WTC11 (cell line): ENCODE data around the gene EPN2. TPM values are rescaled to one million over a fixed set of nuclear protein-coding genes. Genes with fewer than 3 reads are reported as not detected.

Experiments used
- ATAC-seq: fragments of 200-7000 bp; cut with Tn5 transposase; 2 replicates; pipeline ENCODE4 v1.10.0; 2021; ENCODE audit warnings: mild to moderate bottlenecking, moderate library complexity
- CTCF ChIA-PET: fragments of 300-600 bp; sonication (Branson Sonifier 250); formaldehyde crosslinking; loops from one replicate; lab custom pipeline; 2021; ENCODE audit warnings: antibody characterized with exemption; lab: Charles Lee
- POLR2A ChIA-PET: fragments of 350-600 bp; sonication (Branson Sonifier 250); formaldehyde crosslinking; loops from one replicate; lab custom pipeline; 2021; ENCODE audit warnings: antibody characterized with exemption; lab: Charles Lee
- DNase-seq: peaks from one replicate; pipeline ENCODE4 v3.0.0; 2021; ENCODE audit warnings: low spot score
- H3K27ac Mint-ChIP-seq: 2 replicates; pipeline ENCODE4 v1.8.0; 2021; ENCODE audit warnings: mixed read lengths
- H3K27me3 Mint-ChIP-seq: 2 replicates; pipeline ENCODE4 v1.8.0; 2021; ENCODE audit warnings: low read depth, mild to moderate bottlenecking, moderate library complexity, mixed read lengths
- H3K36me3 Mint-ChIP-seq: 2 replicates; pipeline ENCODE4 v1.8.0; 2021; ENCODE audit warnings: mixed read lengths
- H3K4me1 Mint-ChIP-seq: 2 replicates; pipeline ENCODE4 v1.8.0; 2022; ENCODE audit warnings: mixed read lengths
- H3K4me3 Mint-ChIP-seq: 2 replicates; pipeline ENCODE4 v1.8.0; 2021; ENCODE audit warnings: mild to moderate bottlenecking, moderate library complexity, mixed read lengths
- H3K9me3 Mint-ChIP-seq: 2 replicates; pipeline ENCODE4 v1.8.0; 2021; ENCODE audit warnings: mixed read lengths
- FOXP1 ChIP-seq: sonication (generic); formaldehyde crosslinking; IDR thresholded peaks from 2 replicates; pipeline ENCODE4 v1.8.0; 2022; ENCODE audit warnings: missing genetic modification reagents, mild to moderate bottlenecking, moderate library complexity, borderline replicate concordance
- HMGXB4 ChIP-seq: sonication (generic); formaldehyde crosslinking; IDR thresholded peaks from 2 replicates; pipeline ENCODE4 v1.8.1; 2023; ENCODE audit warnings: mild to moderate bottlenecking, moderate library complexity, missing genetic modification reagents
- IRF1 ChIP-seq: sonication (generic); formaldehyde crosslinking; IDR thresholded peaks from 2 replicates; pipeline ENCODE4 v1.8.0; 2023; ENCODE audit warnings: missing genetic modification reagents
- JUN ChIP-seq: sonication (generic); formaldehyde crosslinking; IDR thresholded peaks from 2 replicates; pipeline ENCODE4 v1.8.0; 2023; ENCODE audit warnings: mild to moderate bottlenecking, missing genetic modification reagents
- KAT7 ChIP-seq: sonication (generic); formaldehyde crosslinking; IDR thresholded peaks from 2 replicates; pipeline ENCODE4 v1.8.1; 2023; ENCODE audit warnings: missing genetic modification reagents, mild to moderate bottlenecking, borderline replicate concordance
- MAX ChIP-seq: sonication (generic); formaldehyde crosslinking; IDR thresholded peaks from 2 replicates; pipeline ENCODE4 v1.8.0; 2022; ENCODE audit warnings: mild to moderate bottlenecking, missing genetic modification reagents
- MLX ChIP-seq: sonication (generic); formaldehyde crosslinking; IDR thresholded peaks from 2 replicates; pipeline ENCODE4 v1.8.1; 2023; ENCODE audit warnings: mild to moderate bottlenecking, missing genetic modification reagents, moderate library complexity
- MXD4 ChIP-seq: fragments of 250-450 bp; sonication (Bioruptor Pico); IDR thresholded peaks from 2 replicates; pipeline ENCODE4 v1.8.0; 2021; ENCODE audit warnings: mild to moderate bottlenecking, moderate library complexity, borderline replicate concordance
- MYBL2 ChIP-seq: sonication (generic); formaldehyde crosslinking; IDR thresholded peaks from 2 replicates; pipeline ENCODE4 v1.8.1; 2023; ENCODE audit warnings: mild to moderate bottlenecking, moderate library complexity, missing genetic modification reagents
- RELA ChIP-seq: sonication (generic); formaldehyde crosslinking; IDR thresholded peaks from 2 replicates; pipeline ENCODE4 v1.8.1; 2022; ENCODE audit warnings: missing genetic modification reagents, mild to moderate bottlenecking, borderline replicate concordance
- RORB ChIP-seq: fragments of 250-450 bp; sonication (Bioruptor Pico); IDR thresholded peaks from 2 replicates; pipeline ENCODE4 v1.9.0; 2021; ENCODE audit warnings: mild to moderate bottlenecking
- SOX15 ChIP-seq: fragments of 250-450 bp; sonication (Bioruptor Pico); IDR thresholded peaks from 2 replicates; pipeline ENCODE4 v1.9.0; 2021; ENCODE audit warnings: mild to moderate bottlenecking
- TEAD1 ChIP-seq: sonication (generic); formaldehyde crosslinking; IDR thresholded peaks from 2 replicates; pipeline ENCODE4 v1.8.0; 2022; ENCODE audit warnings: mild to moderate bottlenecking, missing genetic modification reagents
- ZBTB21 ChIP-seq: sonication (generic); formaldehyde crosslinking; IDR thresholded peaks from 2 replicates; pipeline ENCODE4 v1.8.1; 2023; ENCODE audit warnings: mild to moderate bottlenecking, missing genetic modification reagents, borderline replicate concordance
- ZBTB43 ChIP-seq: sonication (generic); formaldehyde crosslinking; IDR thresholded peaks from 2 replicates; pipeline ENCODE4 v1.8.1; 2023; ENCODE audit warnings: mild to moderate bottlenecking, missing genetic modification reagents
- ZNF317 ChIP-seq: sonication (generic); formaldehyde crosslinking; IDR thresholded peaks from 2 replicates; pipeline ENCODE4 v1.8.1; 2023; ENCODE audit warnings: low read depth, mild to moderate bottlenecking, moderate library complexity, missing genetic modification reagents, borderline replicate concordance
- ZNF416 ChIP-seq: fragments of 250-450 bp; sonication (Bioruptor Pico); IDR thresholded peaks from 2 replicates; pipeline ENCODE4 v1.9.0; 2021; ENCODE audit warnings: mild to moderate bottlenecking, inconsistent platforms
- ZNF423 ChIP-seq: fragments of 250-450 bp; sonication (Bioruptor Pico); IDR thresholded peaks from 2 replicates; pipeline ENCODE4 v2.1.2; 2022; ENCODE audit warnings: mild to moderate bottlenecking, moderate library complexity
- total RNA-seq: library from RNA; stranded (reverse); gene quantifications from 3 replicates; pipeline ENCODE4 v1.2.3, GENCODE V29; 2021

The EPN2 gene
- total RNA-seq, 1 experiment from 2014 or later, result 48.8 TPM

GRCh38 chr17:19298569-19299213 is 61.5 kb downstream of the EPN2 start:
- no peaks in the 10 kb centered on the region for H3K36me3 Mint-ChIP-seq
- TF ChIP-seq MXD4 (CRISPR knock-in tag) (no peak), JUN (CRISPR knock-in tag) (no peak)
- POLR2A ChIA-PET, result no interaction called here
- no peaks in the 10 kb centered on the region for H3K9me3 Mint-ChIP-seq
- H3K27me3 Mint-ChIP-seq, result no peaks in the 10 kb centered on the region; the same call in 1 of the 2 replicates
- H3K27ac Mint-ChIP-seq, result no peak overlapping the region
- DNase-seq (no peak), ATAC-seq (no peak)
- H3K4me3 Mint-ChIP-seq, result no peak overlapping the region
- CTCF ChIA-PET, result interaction anchor here (0.8 to 1.6 kb wide), 5 partner anchors 23 to 64 kb away, joined by 3 to 5 read pairs (median 3); partner anchors contain the start of gene B9D1
- H3K4me1 Mint-ChIP-seq, result peaks cover 12% of the 10 kb centered on the region; the same call in 1 of the 2 replicates

- POLR2A ChIA-PET, result no interaction called here
- Mint-ChIP-seq H3K9me3 (no peaks in the 10 kb centered on the region), H3K4me1 (peaks cover 12% of the 10 kb centered on the region; the same call in 1 of the 2 replicates), H3K4me3 (no peak overlapping the region), H3K27me3 (no peaks in the 10 kb centered on the region; the same call in 1 of the 2 replicates), H3K27ac (no peak overlapping the region), H3K36me3 (no peaks in the 10 kb centered on the region)
- no peak for ATAC-seq
- no peak for DNase-seq
- CTCF ChIA-PET, result interaction anchor here (0.8 to 1.6 kb wide), 4 partner anchors 22 to 63 kb away, joined by 3 to 5 read pairs (median 3); partner anchors contain the start of gene B9D1
- TF ChIP-seq HMGXB4 (CRISPR knock-in tag) (no peak), ZBTB43 (CRISPR knock-in tag) (no peak), ZNF317 (no peak), ZBTB21 (CRISPR knock-in tag) (no peak)
Measured at GRCh38 chr17:19299214-19299747, 62.1 kb downstream of the EPN2 start.

GRCh38 chr17:19299866-19300265 is 62.7 kb downstream of the EPN2 start:
- DNase-seq (no peak), ATAC-seq (no peak)
- Mint-ChIP-seq H3K36me3 (no peaks in the 10 kb centered on the region), H3K4me1 (peaks cover 12% of the 10 kb centered on the region; the same call in 1 of the 2 replicates), H3K9me3 (no peaks in the 10 kb centered on the region), H3K27ac (no peak overlapping the region), H3K27me3 (no peaks in the 10 kb centered on the region; the same call in 1 of the 2 replicates), H3K4me3 (no peak overlapping the region)
- ChIA-PET CTCF (interaction anchor here (0.8 to 1.6 kb wide), 4 partner anchors 22 to 63 kb away, joined by 3 to 5 read pairs (median 3); partner anchors contain the start of gene B9D1), POLR2A (no interaction called here)
- TF ChIP-seq MAX (CRISPR knock-in tag), result no peak
- no peak for TF ChIP-seq RORB (CRISPR knock-in tag)
- TF ChIP-seq TEAD1 (CRISPR knock-in tag), result no peak
- no peak for TF ChIP-seq ZBTB43 (CRISPR knock-in tag)
- no peak for TF ChIP-seq IRF1 (CRISPR knock-in tag)
- no peak for TF ChIP-seq SOX15 (CRISPR knock-in tag)
- no peak for TF ChIP-seq ZNF423 (CRISPR knock-in tag)
- TF ChIP-seq MYBL2 (CRISPR knock-in tag), result no peak
- TF ChIP-seq FOXP1 (CRISPR knock-in tag), result no peak
- no peak for TF ChIP-seq ZNF317
- TF ChIP-seq ZNF416, result no peak
- TF ChIP-seq RELA (CRISPR knock-in tag), result no peak
- TF ChIP-seq MLX (CRISPR knock-in tag), result no peak
- TF ChIP-seq KAT7 (CRISPR knock-in tag), result no peak
